ENCODE data around the gene ABR.

DNA sequence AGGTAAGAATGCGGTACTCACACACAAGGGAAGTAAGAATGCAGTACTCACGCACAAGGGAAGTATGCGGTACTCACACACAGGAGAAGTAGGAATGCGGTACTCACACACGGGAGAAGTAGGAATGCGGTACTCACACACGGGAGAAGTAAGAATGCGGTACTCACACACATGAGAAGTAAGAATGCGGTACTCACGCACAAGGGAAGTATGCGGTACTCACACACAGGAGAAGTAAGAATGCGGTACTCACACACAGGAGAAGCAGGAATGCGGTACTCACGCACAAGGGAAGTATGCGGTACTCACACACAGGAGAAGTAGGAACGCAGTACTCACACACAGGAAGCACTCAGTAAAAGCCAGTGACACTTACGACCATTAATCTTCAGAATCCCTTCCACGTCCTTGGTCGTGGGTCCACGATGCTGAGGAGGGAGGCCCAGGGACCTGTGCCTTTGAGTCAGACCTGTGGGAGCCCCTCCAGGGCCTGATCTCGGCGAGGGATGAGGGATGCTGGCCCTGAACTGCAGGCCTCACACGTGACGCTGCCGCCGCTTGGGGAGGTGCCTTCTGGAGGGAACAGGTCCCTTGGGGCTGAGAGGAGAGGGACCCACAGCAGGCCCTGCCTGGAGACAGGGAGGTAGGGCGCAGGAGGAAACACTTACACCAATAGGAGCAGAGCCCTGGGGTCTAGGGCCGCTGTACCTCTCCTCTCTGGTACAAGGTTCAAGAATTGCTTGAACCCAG lies 20.2 kb downstream of the ABR start:
- TF ChIP-seq, protein P1, sequence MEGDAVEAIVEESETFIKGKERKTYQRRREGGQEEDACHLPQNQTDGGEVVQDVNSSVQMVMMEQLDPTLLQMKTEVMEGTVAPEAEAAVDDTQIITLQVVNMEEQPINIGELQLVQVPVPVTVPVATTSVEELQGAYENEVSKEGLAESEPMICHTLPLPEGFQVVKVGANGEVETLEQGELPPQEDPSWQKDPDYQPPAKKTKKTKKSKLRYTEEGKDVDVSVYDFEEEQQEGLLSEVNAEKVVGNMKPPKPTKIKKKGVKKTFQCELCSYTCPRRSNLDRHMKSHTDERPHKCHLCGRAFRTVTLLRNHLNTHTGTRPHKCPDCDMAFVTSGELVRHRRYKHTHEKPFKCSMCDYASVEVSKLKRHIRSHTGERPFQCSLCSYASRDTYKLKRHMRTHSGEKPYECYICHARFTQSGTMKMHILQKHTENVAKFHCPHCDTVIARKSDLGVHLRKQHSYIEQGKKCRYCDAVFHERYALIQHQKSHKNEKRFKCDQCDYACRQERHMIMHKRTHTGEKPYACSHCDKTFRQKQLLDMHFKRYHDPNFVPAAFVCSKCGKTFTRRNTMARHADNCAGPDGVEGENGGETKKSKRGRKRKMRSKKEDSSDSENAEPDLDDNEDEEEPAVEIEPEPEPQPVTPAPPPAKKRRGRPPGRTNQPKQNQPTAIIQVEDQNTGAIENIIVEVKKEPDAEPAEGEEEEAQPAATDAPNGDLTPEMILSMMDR (IDR thresholded peaks at IDR 0.05; ENCODE audit: low read depth, low read length), result no peak
- TF ChIP-seq POLR2A (IDR thresholded peaks at IDR 0.05; ENCODE audit: extremely low read depth, insufficient read length) (no peak), MYC (IDR thresholded peaks at IDR 0.05; ENCODE audit: low read depth, low read length) (no peak)
- TF ChIP-seq, protein P2, sequence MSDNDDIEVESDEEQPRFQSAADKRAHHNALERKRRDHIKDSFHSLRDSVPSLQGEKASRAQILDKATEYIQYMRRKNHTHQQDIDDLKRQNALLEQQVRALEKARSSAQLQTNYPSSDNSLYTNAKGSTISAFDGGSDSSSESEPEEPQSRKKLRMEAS (IDR thresholded peaks at IDR 0.05; ENCODE audit: low read depth, low read length), result no peak

All from NB4 (cell line).